Mesendoderm (in vitro differentiated cells): ENCODE data around the gene ABTB2.
A peak's percentile ranks its signal among the peaks of the same experiment; 100 is the strongest.

Experiments used
- DNase-seq: peaks from one replicate; pipeline ENCODE4 v3.0.0; 2013
- H2AK5ac ChIP-seq: 2 replicates; pipeline ENCODE4 v1.6.1; 2013; ENCODE audit warnings: low read length, inconsistent platforms
- H2BK120ac ChIP-seq: 2 replicates; pipeline ENCODE4 v1.6.1; 2013; ENCODE audit warnings: low read depth, mild to moderate bottlenecking, low read length, moderate library complexity, mixed read lengths
- H2BK15ac ChIP-seq: replicated peaks from 2 replicates; pipeline ENCODE4 v1.6.1; 2013; ENCODE audit warnings: low read depth, mild to moderate bottlenecking, moderate library complexity
- H2BK5ac ChIP-seq: 2 replicates; pipeline ENCODE4 v1.6.1; 2013; ENCODE audit warnings: low read length, inconsistent platforms
- H3K18ac ChIP-seq: 2 replicates; pipeline ENCODE4 v1.6.1; 2013; ENCODE audit warnings: mild to moderate bottlenecking, low read length, mixed read lengths
- H3K23ac ChIP-seq: one replicate; pipeline ENCODE4 v1.6.1; 2013; ENCODE audit warnings: low read length
- H3K27ac ChIP-seq: 2 replicates; pipeline ENCODE4 v1.5.1; 2013; ENCODE audit warnings: low read depth, mild to moderate bottlenecking, inconsistent platforms, low read length, moderate library complexity
- H3K27me3 ChIP-seq: 2 replicates; pipeline ENCODE4 v1.6.1; 2013; ENCODE audit warnings: low read length, control low read depth, mild to moderate bottlenecking, inconsistent platforms; ENCODE audit not compliant: insufficient read depth, poor library complexity
- H3K36me3 ChIP-seq: 2 replicates; pipeline ENCODE4 v1.6.1; 2013; ENCODE audit warnings: low read length, inconsistent platforms; ENCODE audit not compliant: control insufficient read depth, insufficient read depth
- H3K4ac ChIP-seq: one replicate; pipeline ENCODE4 v1.6.1; 2013; ENCODE audit warnings: low read depth, mild to moderate bottlenecking, low read length, moderate library complexity
- H3K4me1 ChIP-seq: 2 replicates; pipeline ENCODE4 v1.6.1; 2013; ENCODE audit warnings: low read depth, low read length, inconsistent platforms; ENCODE audit not compliant: control insufficient read depth
- H3K4me2 ChIP-seq: 2 replicates; pipeline ENCODE4 v1.6.1; 2013; ENCODE audit warnings: low read length
- H3K4me3 ChIP-seq: 2 replicates; pipeline ENCODE4 v1.5.1; 2013; ENCODE audit warnings: mild to moderate bottlenecking, low read length
- H3K56ac ChIP-seq: one replicate; pipeline ENCODE4 v1.6.1; 2013; ENCODE audit warnings: low read length
- H3K79me1 ChIP-seq: 2 replicates; pipeline ENCODE4 v1.6.1; 2013; ENCODE audit warnings: low read length, inconsistent platforms
- H3K79me2 ChIP-seq: 2 replicates; pipeline ENCODE4 v1.6.1; 2013; ENCODE audit warnings: mild to moderate bottlenecking, low read length; ENCODE audit not compliant: control insufficient read depth, insufficient read depth
- H3K9ac ChIP-seq: 2 replicates; pipeline ENCODE4 v1.6.1; 2013; ENCODE audit warnings: low read length, inconsistent platforms
- H4K5ac ChIP-seq: one replicate; pipeline ENCODE4 v1.6.1; 2013; ENCODE audit warnings: low read length
- H4K8ac ChIP-seq: one replicate; pipeline ENCODE4 v1.6.1; 2013; ENCODE audit warnings: low read depth, mild to moderate bottlenecking, control low read depth, low read length, moderate library complexity
- WGBS: extraction: QIAGEN DNeasy Blood & Tissue Kit; methylation state at CpG from one replicate; pipeline ENCODE4 v1.1.7; 2013; ENCODE audit warnings: low lambda C conversion rate, missing lambda C conversion rate; ENCODE audit not compliant: insufficient coverage; ENCODE audit errors: extremely low coverage; 5-methylcytosine and 5-hydroxymethylcytosine counted together

Gene ABTB2

GRCh38 chr11:34162856-34163255, 195.0 kb downstream of the ABTB2 start:
- no CpG with 5 or more reads among the region's 7 CpGs for WGBS
- no peaks in the 10 kb centered on the region for H3K4me1 ChIP-seq
- H2BK120ac ChIP-seq, result no peak overlapping the region
- no peak overlapping the region for H2AK5ac ChIP-seq
- no peak overlapping the region for H4K8ac ChIP-seq
- no peak overlapping the region for H3K18ac ChIP-seq
- H2BK15ac ChIP-seq, result no peak overlapping the region
- H3K27ac ChIP-seq, result no peak overlapping the region
- no peak overlapping the region for H3K4me3 ChIP-seq
- H4K5ac ChIP-seq, result no peak overlapping the region
- no peak overlapping the region for H3K4me2 ChIP-seq
- no peaks in the 10 kb centered on the region for H3K79me2 ChIP-seq
- DNase-seq, result no peak
- H3K79me1 ChIP-seq, result no peaks in the 10 kb centered on the region
- H3K23ac ChIP-seq, result no peak overlapping the region
- no peak overlapping the region for H3K56ac ChIP-seq
- no peaks in the 10 kb centered on the region for H3K27me3 ChIP-seq
- H2BK5ac ChIP-seq, result no peak overlapping the region
- H3K36me3 ChIP-seq, result no peaks in the 10 kb centered on the region
- H3K4ac ChIP-seq, result no peak overlapping the region
- H3K9ac ChIP-seq, result no peak overlapping the region

GRCh38 chr11:34162493-34162820, 195.4 kb downstream of the ABTB2 start:
- Histone ChIP-seq H3K4ac (no peak overlapping the region), H4K8ac (no peak overlapping the region), H3K4me2 (no peak overlapping the region), H3K4me1 (no peaks in the 10 kb centered on the region), H3K56ac (no peak overlapping the region), H3K79me1 (no peaks in the 10 kb centered on the region), H2BK5ac (no peak overlapping the region), H3K18ac (no peak overlapping the region), H4K5ac (no peak overlapping the region), H3K79me2 (no peaks in the 10 kb centered on the region), H2AK5ac (no peak overlapping the region), H3K9ac (no peak overlapping the region), H2BK15ac (no peak overlapping the region), H3K36me3 (no peaks in the 10 kb centered on the region), H2BK120ac (no peak overlapping the region), H3K23ac (no peak overlapping the region), H3K27me3 (no peaks in the 10 kb centered on the region), H3K27ac (no peak overlapping the region), H3K4me3 (no peak overlapping the region)
- DNase-seq, result no peak
- WGBS, result no CpG with 5 or more reads among the region's 17 CpGs

- H3K36me3 ChIP-seq, result no peaks in the 10 kb centered on the region
- no peak overlapping the region for H3K23ac ChIP-seq
- H3K27ac ChIP-seq, result no peak overlapping the region
- no peak overlapping the region for H2AK5ac ChIP-seq
- no peak overlapping the region for H3K9ac ChIP-seq
- no peak overlapping the region for H2BK15ac ChIP-seq
- no peaks in the 10 kb centered on the region for H3K27me3 ChIP-seq
- H2BK5ac ChIP-seq, result no peak overlapping the region
- H2BK120ac ChIP-seq, result no peak overlapping the region
- H3K56ac ChIP-seq, result no peak overlapping the region
- no peaks in the 10 kb centered on the region for H3K79me1 ChIP-seq
- WGBS, result no CpG with 5 or more reads among the region's 18 CpGs
- no peak overlapping the region for H3K4ac ChIP-seq
- no peak overlapping the region for H3K4me2 ChIP-seq
- H3K18ac ChIP-seq, result no peak overlapping the region
- no peak overlapping the region for H4K8ac ChIP-seq
- no peaks in the 10 kb centered on the region for H3K79me2 ChIP-seq
- no peaks in the 10 kb centered on the region for H3K4me1 ChIP-seq
- no peak overlapping the region for H3K4me3 ChIP-seq
- H4K5ac ChIP-seq, result no peak overlapping the region
- peak; percentile 76 for DNase-seq
These were observed 195.9 kb downstream of the ABTB2 start for GRCh38 chr11:34161812-34162492.

DNA sequence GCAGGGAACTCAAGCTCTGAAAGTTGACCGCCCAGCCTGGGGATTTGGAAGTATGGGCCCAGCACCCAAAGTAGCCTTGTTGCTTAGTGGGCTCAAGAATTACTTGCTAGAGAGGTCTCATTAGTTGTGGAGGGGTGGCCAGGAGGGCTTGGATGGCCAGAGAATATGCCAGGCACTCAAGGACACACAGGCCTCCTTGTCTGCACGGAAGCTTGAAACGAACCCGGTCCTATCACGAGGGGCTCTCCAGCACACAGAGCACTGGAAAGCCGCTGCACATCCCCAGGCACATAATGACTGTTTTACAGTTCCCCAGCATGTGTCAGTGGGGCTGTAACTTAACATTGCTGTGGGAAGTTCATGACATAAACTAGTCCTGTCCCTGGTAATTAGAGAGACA, 196.4 kb downstream of the ABTB2 start:
- no peak overlapping the region for H3K4me3 ChIP-seq
- DNase-seq, result no peak
- no peak overlapping the region for H2BK5ac ChIP-seq
- H3K18ac ChIP-seq, result no peak overlapping the region
- no peaks in the 10 kb centered on the region for H3K79me2 ChIP-seq
- H3K4me2 ChIP-seq, result no peak overlapping the region
- H2BK15ac ChIP-seq, result no peak overlapping the region
- no peaks in the 10 kb centered on the region for H3K4me1 ChIP-seq
- H3K4ac ChIP-seq, result no peak overlapping the region
- no peaks in the 10 kb centered on the region for H3K79me1 ChIP-seq
- H3K56ac ChIP-seq, result no peak overlapping the region
- H3K9ac ChIP-seq, result no peak overlapping the region
- no peaks in the 10 kb centered on the region for H3K27me3 ChIP-seq
- no CpG with 5 or more reads among the region's 6 CpGs for WGBS
- no peak overlapping the region for H3K27ac ChIP-seq
- H4K8ac ChIP-seq, result no peak overlapping the region
- H3K23ac ChIP-seq, result no peak overlapping the region
- no peak overlapping the region for H4K5ac ChIP-seq
- H3K36me3 ChIP-seq, result no peaks in the 10 kb centered on the region
- H2BK120ac ChIP-seq, result no peak overlapping the region
- H2AK5ac ChIP-seq, result no peak overlapping the region

DNA sequence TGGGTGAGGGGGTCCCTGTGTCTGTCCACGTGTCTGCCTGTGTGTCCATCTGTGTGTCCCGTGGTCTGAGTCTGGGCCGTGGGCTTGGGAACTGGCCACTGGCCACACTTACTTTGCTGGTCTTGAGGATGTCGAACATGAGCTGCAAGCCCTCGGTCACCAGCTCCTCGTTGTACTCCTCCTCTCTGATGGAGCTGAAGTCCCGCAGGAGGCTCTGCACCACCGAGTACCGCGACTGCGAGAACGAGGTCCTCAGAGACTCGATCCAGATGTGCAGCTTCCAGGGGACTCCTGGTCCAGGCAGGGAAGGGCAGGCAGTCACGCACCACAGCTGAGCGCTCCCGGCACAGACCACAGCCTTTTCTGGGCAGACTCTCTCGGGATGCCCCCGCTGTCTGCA, 197.0 kb downstream of the ABTB2 start:
- H3K23ac ChIP-seq, result no peak overlapping the region
- H3K79me2 ChIP-seq, result no peaks in the 10 kb centered on the region
- no peak overlapping the region for H3K27ac ChIP-seq
- no peak overlapping the region for H2BK15ac ChIP-seq
- H3K36me3 ChIP-seq, result no peaks in the 10 kb centered on the region
- no peak overlapping the region for H2BK120ac ChIP-seq
- no peak overlapping the region for H4K8ac ChIP-seq
- H3K27me3 ChIP-seq, result no peaks in the 10 kb centered on the region
- H3K56ac ChIP-seq, result no peak overlapping the region
- no peaks in the 10 kb centered on the region for H3K4me1 ChIP-seq
- H2BK5ac ChIP-seq, result no peak overlapping the region
- H4K5ac ChIP-seq, result no peak overlapping the region
- H3K9ac ChIP-seq, result no peak overlapping the region
- H2AK5ac ChIP-seq, result no peak overlapping the region
- no peak overlapping the region for H3K18ac ChIP-seq
- H3K4me3 ChIP-seq, result no peak overlapping the region
- no peak for DNase-seq
- no peaks in the 10 kb centered on the region for H3K79me1 ChIP-seq
- H3K4me2 ChIP-seq, result no peak overlapping the region
- H3K4ac ChIP-seq, result no peak overlapping the region
- WGBS, result no CpG with 5 or more reads among the region's 18 CpGs

DNA sequence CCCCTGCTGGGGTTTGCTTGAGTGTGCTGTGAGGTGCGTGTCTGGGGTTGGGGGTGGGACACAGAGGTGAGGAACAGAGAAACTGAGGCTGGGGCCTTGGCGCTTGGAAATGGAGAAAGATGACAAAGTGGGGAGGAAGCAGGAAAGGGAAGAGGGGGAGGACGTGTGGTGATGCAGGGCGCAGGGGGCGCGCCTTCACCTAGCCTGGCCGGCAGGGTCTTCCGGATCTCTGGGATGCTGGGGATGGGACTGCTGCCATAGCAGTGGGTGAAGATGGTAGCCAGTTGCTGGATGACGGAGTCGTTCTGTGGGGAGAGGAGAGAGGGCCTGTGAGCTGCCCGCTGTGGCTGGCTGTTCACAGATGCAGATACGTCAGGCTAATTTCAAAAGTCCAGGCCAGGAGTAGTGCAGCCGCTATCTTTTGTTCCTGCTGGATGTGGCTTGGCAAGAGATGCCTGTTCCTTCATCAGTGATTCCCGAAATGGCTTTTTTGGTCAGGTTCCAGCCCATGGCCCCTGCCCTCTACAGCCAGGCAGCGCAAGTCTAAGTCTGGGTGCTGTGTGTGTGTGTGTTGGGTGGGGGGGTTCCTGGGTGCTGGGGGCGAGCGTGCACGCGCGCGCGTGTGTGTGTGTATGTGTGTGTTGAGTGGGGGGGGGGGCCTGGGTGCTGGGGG, 197.6 kb downstream of the ABTB2 start:
- H3K79me1 ChIP-seq, result no peaks in the 10 kb centered on the region
- H3K4me2 ChIP-seq, result no peak overlapping the region
- no peak overlapping the region for H3K4me3 ChIP-seq
- H3K56ac ChIP-seq, result no peak overlapping the region
- no peaks in the 10 kb centered on the region for H3K4me1 ChIP-seq
- H3K4ac ChIP-seq, result no peak overlapping the region
- no peak overlapping the region for H3K27ac ChIP-seq
- H2BK15ac ChIP-seq, result no peak overlapping the region
- no peak overlapping the region for H2BK5ac ChIP-seq
- H4K5ac ChIP-seq, result no peak overlapping the region
- H3K79me2 ChIP-seq, result no peaks in the 10 kb centered on the region
- DNase-seq, result no peak
- no peak overlapping the region for H3K23ac ChIP-seq
- no peak overlapping the region for H2AK5ac ChIP-seq
- H3K18ac ChIP-seq, result no peak overlapping the region
- no peaks in the 10 kb centered on the region for H3K36me3 ChIP-seq
- H2BK120ac ChIP-seq, result no peak overlapping the region
- no peak overlapping the region for H4K8ac ChIP-seq
- no peak overlapping the region for H3K9ac ChIP-seq
- H3K27me3 ChIP-seq, result no peaks in the 10 kb centered on the region
- WGBS, result no CpG with 5 or more reads among the region's 22 CpGs
